SU-DHL-6 (cell line): ENCODE measurements around the gene CNBD2.

Experiments
- CTCF ChIP-seq: fragments of 200-600 bp; sonication (generic); IDR thresholded peaks from one replicate; pipeline ENCODE4 v1.5.1; 2017; ENCODE audit warnings: antibody characterized with exemption, mild to moderate bottlenecking, low read length, moderate library complexity; ENCODE audit not compliant: insufficient read depth, poor library complexity, severe bottlenecking
- EZH2phosphoT487 ChIP-seq: fragments of 200-600 bp; sonication (generic), shearing (Covaris generic); conservative IDR thresholded peaks from 2 replicates; pipeline ENCODE4 v1.6.1; 2018; ENCODE audit warnings: mild to moderate bottlenecking, antibody characterized with exemption, low read length, moderate library complexity, mixed read lengths

DNA sequence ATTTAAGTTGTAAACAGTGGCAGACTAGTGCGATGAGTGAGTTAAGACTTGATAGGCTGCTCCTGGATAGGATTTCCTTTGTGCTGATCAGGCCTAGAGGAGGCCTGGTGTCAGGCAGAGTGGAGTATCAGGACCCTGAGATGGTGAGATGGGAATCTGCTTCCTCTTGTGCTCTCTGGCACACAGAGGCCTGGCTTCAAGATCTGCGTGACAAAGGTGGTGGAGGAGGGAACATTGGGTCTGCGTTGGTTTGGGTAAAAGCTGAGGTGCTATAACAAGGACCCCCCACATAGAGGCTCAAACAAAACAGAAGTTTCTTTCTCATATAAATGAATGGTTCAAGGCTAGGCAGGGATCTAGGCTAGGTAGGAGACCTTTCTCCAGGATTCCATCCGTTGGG, 34.3 kb upstream of the CNBD2 start:
- TF ChIP-seq CTCF = no peak
- TF ChIP-seq EZH2phosphoT487 = no peak
